CD4-positive, alpha-beta T cell treated with Interleukin-12 subunit alpha and Interleukin-12 subunit beta, for 1 hour (primary cell): ENCODE data around the gene RNF212.

Source experiments
- DNase-seq: peaks from one replicate; pipeline ENCODE4 v3.0.0-alpha.2; 2020

RNF212 gene

DNA sequence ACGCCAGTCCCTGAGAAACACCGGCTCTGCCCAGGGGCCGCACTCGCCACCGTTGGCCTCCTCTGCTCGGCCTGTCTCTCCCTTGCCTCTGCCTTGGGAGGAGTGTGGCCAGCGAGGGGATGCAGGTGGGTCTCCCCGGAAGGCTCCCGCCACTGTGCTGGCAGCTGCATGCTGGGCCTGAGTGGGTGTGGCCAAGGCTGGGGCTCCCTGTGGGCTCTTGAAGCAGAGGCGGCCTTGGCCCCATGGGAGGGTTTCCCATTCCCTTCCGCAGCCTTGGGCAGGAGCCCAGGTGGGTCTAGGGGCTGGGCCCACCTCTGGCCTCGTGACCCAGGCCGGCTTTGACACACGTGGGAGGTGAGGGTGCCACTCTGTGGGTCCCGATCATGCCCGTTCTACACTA lies 82.8 kb downstream of the RNF212 start:
- no peak for DNase-seq

DNA sequence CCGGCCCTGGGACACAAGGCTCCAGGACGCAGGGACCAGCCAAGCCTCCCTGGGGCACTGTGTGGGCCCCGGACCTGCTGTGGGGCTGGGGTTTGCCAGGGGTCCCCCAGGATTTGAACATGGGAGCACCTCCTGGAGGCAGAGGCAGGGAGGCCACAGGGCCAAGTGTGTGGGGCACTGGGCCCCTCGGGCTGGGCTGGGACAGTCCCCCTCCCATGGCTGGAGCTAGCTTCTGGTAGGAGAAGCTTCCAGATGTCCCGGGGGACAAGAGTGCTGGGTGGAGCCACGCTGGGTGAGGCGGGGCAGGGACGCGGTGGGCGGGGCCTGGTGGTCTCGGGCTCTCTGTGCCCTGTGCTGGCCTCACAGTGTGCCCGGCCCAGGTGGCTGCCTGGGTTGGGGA lies 83.3 kb downstream of the RNF212 start:
- no peak for DNase-seq

DNA sequence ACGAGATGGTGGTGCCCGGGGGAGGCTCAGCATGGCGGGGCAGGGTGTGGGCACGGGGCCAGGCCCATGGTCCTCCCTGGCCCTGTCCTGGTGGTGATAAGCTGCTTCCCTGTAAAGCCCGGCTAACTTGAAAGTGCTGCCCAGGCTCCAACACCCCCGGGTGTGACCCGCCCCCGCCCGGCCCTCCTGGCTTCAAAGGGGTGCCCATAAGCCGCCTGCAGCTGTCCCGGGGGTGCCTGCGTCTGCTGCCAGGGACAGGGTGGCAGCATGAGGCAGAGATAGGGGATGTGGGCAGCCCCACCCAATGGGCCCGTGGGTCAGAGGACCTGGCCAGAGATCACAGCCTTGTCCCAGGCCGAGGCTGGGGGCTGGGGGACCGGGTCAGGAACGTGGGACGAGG lies 83.8 kb downstream of the RNF212 start:
- DNase-seq, result no peak

DNA sequence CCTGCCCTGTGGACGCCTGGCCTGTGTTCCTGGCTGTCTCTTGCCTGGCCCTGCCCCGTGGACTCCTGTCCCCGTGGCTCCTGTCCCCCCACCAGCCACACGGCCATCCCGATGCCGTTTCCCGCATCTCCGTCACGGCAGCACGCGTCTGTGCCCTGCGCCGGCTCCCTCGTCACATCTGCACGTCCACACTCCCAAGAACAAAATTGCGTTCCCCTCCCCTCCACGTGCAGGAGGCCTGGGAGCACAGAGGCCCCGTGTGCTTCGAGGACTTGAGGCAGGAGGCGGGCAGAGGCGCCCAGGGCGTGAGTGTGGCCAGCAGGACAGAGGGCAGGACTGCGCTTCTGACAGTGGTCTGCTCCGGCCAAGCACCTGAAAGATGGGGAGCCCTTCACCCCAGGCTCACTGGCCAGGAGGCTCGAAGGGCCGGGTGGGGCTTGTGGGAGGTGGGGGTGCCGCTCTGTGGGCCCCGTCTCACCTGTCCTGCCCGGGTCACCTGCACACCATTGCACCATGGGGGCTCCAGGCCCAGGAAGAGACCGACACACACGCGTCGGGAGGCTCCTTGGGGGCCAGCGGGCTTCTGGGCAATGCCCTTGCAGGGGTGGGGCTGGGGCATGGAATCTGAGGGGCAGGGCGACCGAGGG lies 84.7 kb downstream of the RNF212 start:
- DNase-seq, result no peak

DNA sequence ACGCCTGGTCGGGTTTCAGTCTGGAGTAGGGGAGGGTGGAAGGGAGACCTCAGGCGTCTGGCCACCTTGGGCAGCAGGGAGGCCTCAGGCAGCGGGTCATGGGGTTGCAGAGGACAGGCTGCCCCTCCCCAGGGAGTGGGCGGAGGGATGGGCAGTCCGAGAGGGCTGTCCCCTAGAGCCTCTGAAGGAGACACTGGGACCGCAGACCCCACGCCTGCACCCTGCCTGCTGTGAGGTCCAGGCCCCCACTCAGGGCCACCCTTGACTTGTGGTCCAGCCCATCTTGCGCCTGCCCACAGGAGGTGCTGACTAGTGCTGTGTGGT lies 85.5 kb downstream of the RNF212 start:
- no peak for DNase-seq

DNA sequence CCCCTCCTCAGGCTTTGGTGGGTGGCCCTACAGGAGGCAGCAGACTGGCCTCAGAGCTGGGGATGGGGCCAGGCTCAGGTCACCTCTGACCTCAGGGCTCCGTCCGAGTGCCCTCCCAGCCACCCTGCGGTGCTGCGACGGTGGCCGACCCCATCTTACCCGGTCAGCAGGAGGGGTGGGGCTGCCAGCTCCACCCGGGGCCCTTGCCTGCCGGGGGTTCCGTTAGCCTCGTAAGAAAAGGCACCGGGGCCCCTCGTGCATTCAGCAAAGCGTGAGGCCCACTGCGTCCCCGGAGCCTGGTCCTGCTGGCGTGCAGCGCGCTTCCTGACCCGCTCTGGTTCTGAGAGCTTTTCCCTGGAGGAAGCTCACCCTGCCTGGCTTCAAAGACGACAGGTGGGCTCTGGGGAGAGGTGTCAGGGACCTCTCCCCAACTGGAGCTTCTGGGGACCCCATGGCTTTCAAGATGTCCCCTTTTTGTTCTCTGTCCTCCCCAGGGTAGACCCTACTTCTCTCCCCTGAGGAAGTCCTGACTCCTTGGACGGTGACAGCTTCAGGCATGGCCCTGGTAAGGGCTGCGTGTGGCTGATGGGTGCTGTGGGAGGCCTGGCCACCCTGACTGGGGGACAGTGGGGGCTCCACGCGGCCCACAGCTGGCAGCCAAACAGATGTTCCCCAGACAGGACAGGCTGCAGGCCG lies 86.0 kb downstream of the RNF212 start:
- DNase-seq, result no peak

DNA sequence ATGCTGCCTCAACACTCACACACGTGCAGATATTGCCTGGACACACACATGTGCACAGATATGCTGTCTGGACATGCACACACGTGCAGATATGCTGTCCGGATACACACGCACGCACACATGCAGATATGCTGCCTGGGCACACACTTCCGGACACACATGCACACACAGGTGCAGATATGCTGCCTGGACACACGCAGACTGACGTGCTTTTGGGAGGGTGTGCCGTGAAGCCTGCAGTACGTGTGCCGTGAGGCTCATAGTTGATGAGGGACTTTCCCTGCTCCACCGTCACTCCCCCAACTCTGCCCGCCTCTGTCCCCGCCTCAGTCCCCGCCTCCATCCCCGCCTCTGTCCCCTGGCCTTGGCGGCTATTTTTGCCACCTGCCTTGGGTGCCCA lies 87.2 kb downstream of the RNF212 start:
- DNase-seq, result peak; percentile 39

DNA sequence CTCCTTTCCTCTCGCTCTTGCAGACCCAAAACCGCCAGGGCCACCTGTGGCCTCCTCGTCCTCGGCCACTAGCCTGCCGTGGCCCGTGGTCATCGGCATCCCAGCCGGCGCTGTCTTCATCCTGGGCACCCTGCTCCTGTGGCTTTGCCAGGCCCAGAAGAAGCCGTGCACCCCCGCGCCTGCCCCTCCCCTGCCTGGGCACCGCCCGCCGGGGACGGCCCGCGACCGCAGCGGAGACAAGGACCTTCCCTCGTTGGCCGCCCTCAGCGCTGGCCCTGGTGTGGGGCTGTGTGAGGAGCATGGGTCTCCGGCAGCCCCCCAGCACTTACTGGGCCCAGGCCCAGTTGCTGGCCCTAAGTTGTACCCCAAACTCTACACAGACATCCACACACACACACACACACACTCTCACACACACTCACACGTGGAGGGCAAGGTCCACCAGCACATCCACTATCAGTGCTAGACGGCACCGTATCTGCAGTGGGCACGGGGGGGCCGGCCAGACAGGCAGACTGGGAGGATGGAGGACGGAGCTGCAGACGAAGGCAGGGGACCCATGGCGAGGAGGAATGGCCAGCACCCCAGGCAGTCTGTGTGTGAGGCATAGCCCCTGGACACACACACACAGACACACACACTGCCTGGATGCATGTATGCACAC lies 88.3 kb downstream of the RNF212 start:
- no peak for DNase-seq

DNA sequence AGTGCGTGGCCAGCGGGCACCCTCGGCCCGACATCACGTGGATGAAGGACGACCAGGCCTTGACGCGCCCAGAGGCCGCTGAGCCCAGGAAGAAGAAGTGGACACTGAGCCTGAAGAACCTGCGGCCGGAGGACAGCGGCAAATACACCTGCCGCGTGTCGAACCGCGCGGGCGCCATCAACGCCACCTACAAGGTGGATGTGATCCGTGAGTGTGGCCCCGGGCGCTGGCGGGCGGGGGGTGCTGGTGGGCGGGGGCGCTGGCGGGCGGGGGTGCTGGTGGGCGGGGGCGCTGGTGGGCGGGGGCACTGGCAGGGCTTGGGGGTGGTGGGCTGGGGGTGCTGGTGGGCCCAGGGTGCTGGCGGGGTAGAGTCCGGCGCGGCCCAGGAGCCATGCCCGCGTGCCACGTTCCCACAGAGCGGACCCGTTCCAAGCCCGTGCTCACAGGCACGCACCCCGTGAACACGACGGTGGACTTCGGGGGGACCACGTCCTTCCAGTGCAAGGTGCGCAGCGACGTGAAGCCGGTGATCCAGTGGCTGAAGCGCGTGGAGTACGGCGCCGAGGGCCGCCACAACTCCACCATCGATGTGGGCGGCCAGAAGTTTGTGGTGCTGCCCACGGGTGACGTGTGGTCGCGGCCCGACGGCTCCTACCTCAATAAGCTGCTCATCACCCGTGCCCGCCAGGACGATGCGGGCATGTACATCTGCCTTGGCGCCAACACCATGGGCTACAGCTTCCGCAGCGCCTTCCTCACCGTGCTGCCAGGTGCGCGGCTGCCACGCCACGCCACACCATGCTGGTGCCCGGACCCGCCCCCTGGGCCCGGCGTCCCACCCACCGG lies 89.2 kb downstream of the RNF212 start:
- no peak for DNase-seq

DNA sequence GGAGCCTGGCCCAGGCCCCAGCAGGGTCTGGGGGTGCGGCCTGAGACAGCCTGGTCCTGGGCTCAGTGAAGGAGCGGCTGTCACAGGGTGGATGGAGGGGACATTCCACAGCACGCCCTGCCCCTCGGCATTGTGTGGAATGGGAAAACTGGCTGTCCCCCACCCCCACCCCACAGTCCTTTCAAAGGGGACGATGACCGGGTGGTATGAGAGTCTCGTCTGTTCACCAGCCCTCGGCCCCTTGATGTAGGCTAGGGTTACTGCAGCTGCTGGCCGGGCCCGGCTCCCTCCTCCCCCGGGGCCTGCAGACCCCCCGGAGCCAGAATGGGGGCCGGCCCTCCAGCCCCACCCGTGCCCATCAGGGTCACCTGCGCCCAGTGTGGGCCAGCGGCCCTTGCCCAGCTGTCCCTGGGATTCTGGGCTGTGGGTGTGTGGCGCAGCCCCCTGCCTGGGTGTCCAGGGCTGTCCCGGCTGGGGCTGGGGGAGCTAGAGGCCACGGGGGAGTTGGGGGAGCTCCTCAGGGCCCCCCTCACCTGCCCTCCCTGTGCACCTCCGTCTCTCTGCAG lies 90.2 kb downstream of the RNF212 start:
- no peak for DNase-seq

DNA sequence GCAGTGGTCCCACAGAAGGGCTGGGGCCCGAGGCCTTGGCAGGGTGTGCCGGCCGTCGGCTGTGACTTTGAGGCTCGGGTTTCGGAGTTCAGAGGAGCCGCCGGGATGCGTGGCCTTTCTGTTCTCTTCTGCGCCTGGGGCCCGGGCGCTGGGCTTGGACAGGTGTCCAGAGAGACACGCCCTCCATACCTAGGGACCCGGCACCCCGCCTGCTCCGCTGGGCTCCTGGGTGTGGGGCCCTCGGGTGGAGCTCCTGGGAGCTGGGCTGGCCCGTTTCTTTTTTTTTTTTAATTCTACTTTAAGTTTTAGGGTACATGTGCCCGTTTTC lies 90.7 kb downstream of the RNF212 start:
- no peak for DNase-seq

DNA sequence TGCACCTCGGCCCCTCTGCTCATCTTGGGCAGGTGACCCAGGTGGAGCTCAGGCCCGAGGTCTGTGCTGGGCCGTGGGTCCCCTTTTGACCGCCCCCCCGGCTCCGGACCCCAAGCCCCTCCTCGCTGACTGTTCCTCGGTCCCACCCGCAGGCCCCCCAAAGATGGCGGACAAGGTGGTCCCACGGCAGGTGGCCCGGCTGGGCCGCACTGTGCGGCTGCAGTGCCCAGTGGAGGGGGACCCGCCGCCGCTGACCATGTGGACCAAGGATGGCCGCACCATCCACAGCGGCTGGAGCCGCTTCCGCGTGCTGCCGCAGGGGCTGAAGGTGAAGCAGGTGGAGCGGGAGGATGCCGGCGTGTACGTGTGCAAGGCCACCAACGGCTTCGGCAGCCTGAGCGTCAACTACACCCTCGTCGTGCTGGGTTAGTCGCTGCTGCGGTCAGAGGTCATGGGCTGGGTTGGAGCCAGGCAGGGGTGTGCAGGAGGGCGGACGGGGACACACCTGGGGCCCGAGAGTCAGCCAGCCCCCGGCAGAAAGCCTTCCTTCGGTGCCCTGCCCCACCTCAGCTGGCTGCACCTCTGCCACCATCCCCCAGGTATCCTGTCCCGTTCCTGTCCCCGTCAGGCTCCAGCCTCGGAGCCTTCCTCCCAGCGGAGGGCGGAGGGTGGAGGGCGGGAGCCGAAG lies 91.2 kb downstream of the RNF212 start:
- no peak for DNase-seq
